Measurements from ENCODE around the gene SFTPB. TPM values are rescaled to one million over a fixed set of nuclear protein-coding genes. Genes with fewer than 3 reads are reported as not detected.
A peak's percentile ranks its signal among the peaks of the same experiment; 100 is the strongest.

The SFTPB gene
- total RNA-seq, 1 experiment from 2014 or later: not detected

DNA sequence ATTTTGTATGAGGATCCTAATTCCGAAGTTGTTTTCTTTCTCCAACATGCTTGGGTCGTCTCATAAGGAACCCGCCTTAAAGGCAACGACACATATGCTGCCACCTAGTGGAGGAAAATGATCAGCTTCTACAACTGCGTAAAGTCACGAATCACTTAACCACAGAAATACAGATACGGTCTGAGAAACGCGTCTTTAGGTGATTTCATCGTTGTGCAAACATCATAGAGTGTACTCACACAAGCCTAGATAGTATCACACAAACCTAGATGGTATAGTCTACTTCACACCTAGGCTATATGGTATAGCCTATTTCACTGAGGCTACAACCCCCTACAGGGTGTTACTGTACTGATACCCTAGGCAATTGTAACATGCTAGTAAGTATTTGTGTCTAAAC lies 39.3 kb upstream of the SFTPB start:
- peaks cover 41% of the 10 kb centered on the region for H3K4me1 ChIP-seq (replicated peaks)
- DNase-seq (ENCODE audit: low read depth in 1 of 2, low spot score in 2 of 2): peak; percentile 73 to 76

DNA sequence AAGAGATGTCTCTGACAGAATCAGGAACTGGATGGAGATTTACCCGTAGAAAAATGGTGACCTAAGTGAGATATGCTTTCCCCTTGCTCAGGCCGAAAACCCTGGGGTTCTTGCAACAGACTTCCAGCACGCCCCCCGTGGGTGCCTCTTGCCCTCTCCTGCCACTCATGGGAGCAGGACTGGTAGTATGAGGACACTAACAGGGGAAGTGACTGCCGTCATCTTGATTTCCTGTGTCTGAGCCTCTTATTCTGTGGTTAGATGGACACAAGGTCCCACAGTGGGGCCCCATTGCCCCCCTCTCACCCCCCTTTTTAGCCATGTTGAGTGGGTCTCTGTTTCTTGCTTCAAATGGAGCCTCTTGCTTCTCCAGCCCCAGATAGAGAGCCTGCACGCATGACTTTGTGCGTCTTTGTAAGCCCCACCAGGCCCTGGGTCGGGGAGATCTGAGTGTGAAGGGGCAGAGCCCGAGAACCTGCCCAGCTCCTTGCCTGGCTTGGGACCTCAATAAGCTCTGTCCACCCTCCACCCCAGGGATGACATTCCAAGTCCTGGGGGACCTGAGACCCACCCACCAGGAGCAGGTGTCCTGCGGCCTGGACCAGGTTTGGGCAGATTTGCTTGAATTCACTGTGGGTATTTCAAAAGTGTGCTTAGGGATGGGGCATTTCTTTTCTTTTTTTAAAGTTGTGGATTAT lies 38.7 kb upstream of the SFTPB start:
- H3K27ac ChIP-seq: no peak overlapping the region
- no peak overlapping the region for H3K4me3 ChIP-seq
- H3K9me3 ChIP-seq (replicated peaks): no peaks in the 10 kb centered on the region
- no peaks in the 10 kb centered on the region for H3K27me3 ChIP-seq (replicated peaks)
- peaks cover 46% of the 10 kb centered on the region for H3K4me1 ChIP-seq (replicated peaks)
- no peaks in the 10 kb centered on the region for H3K36me3 ChIP-seq
- DNase-seq (ENCODE audit: low read depth in 1 of 2, low spot score in 2 of 2): no peak

More for the DNA sequence above, 39.3 kb upstream of the SFTPB start:
- H3K36me3 ChIP-seq: no peaks in the 10 kb centered on the region
- no peak overlapping the region for H3K27ac ChIP-seq
- H3K27me3 ChIP-seq (replicated peaks): no peaks in the 10 kb centered on the region
- H3K4me3 ChIP-seq: no peak overlapping the region
- no peaks in the 10 kb centered on the region for H3K9me3 ChIP-seq (replicated peaks)

DNA sequence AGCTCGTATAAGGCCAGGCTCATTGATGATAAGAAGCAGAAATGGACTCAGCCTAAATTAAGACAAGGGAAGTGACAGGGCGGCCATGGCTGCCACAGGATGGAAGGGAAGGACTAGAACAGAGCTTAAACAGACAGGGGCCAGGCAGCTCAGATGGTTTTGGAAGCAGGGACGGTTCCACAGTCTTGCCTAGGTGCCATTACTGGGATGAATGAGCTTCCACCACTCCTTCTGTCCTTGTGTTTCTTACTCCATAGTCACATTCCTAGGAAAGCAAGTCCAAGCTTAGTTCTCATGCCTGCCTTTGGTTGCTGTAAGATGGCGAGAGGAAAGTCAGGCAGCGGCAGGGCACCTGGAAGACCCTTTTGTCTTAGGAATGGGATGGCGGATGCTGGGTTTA lies 38.1 kb upstream of the SFTPB start:
- Histone ChIP-seq H3K9me3 (replicated peaks) (no peaks in the 10 kb centered on the region), H3K4me3 (no peak overlapping the region), H3K27ac (no peak overlapping the region), H3K27me3 (replicated peaks) (no peaks in the 10 kb centered on the region), H3K4me1 (replicated peaks) (peaks cover 46% of the 10 kb centered on the region), H3K36me3 (no peaks in the 10 kb centered on the region)
- no peak for DNase-seq (ENCODE audit: low read depth in 1 of 2, low spot score in 2 of 2)

DNA sequence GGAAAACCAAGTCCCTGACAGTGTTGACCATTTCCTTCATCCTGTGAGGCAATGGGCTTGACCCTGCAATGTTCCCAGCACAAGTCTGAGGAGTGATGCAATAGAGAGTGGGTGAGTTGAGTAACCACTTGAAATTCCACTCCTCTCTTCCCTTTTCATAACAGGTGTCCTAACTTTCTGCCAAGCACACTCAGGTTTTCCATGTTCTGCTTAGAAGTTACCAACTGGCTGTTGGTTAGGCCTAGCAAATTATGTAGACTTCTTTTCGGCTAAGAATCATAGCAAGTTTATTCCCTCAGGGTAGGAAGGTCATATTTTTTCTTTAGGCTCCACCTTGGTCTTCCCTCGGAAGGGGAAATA lies 37.7 kb upstream of the SFTPB start:
- no peak overlapping the region for H3K27ac ChIP-seq
- H3K27me3 ChIP-seq (replicated peaks): no peaks in the 10 kb centered on the region
- no peak for DNase-seq (ENCODE audit: low read depth in 1 of 2, low spot score in 2 of 2)
- no peaks in the 10 kb centered on the region for H3K9me3 ChIP-seq (replicated peaks)
- no peaks in the 10 kb centered on the region for H3K36me3 ChIP-seq
- H3K4me3 ChIP-seq: no peak overlapping the region
- peaks cover 46% of the 10 kb centered on the region for H3K4me1 ChIP-seq (replicated peaks)

DNA sequence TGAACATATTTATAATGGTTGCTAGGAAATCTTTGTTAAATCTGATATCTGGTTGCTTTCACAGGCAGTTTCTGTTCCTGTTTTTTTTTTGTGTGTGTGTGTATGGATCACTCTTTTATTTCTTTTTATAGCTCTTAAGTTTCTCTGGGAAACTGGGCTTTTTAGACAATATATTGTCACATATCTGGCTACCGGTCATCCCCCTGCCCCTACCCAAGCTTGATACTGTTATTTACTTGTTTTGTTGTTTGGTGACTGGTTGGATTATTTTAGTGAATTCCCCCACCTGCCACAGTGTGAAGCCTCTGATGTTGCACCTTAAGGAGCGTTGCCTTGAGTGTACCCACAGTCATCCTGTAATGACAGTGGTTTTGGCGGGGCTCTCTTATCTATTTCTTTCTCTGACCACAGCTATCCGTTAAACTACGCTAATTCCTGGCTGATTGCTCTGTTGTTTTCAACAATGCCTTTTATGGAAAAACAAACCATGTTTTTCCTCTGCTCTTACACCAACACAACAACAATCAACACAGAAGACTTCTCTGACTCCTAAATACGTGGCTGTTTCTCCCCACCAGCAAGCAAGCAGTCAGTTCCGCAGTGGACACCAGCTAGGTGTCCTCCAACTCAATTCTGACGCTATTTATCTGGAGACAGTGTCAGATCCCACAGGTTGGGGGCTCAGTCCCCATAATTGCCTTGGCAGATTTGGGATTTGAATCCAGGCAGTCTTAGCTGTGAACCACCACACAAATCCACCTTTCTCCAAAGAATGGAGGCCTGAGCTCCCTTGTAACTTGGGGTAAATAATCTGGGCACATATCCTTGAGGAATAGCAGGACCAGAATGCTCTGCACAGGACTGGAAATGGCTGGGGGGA lies 37.0 kb upstream of the SFTPB start:
- no peak for DNase-seq (ENCODE audit: low read depth in 1 of 2, low spot score in 2 of 2)
- Histone ChIP-seq H3K36me3 (no peaks in the 10 kb centered on the region), H3K4me3 (no peak overlapping the region), H3K27me3 (replicated peaks) (no peaks in the 10 kb centered on the region), H3K4me1 (replicated peaks) (peaks cover 40% of the 10 kb centered on the region), H3K27ac (no peak overlapping the region), H3K9me3 (replicated peaks) (no peaks in the 10 kb centered on the region)

DNA sequence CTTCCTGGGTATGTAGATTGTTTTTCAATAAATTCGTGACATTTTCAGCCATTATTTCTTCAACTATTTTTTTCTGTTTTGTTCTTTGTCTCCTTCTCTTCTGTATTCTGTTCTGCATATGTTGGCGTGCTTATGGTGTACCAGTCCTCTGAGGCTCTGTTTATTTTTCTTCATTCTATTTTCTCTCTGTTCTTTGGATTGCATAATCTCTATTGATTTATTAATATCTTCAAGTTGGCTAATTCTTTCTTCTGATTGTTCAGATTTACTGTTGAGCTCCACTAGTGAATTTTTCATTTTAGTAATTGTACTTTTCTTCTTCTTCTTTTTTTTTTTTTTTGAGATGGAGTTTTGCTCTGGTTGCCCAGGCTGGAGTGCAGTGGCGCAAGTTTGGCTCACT lies 36.0 kb upstream of the SFTPB start:
- DNase-seq (ENCODE audit: low read depth in 1 of 2, low spot score in 2 of 2): no peak
- H3K36me3 ChIP-seq: no peaks in the 10 kb centered on the region
- peaks cover 40% of the 10 kb centered on the region for H3K4me1 ChIP-seq (replicated peaks)
- no peaks in the 10 kb centered on the region for H3K27me3 ChIP-seq (replicated peaks)
- no peak overlapping the region for H3K27ac ChIP-seq
- no peak overlapping the region for H3K4me3 ChIP-seq
- H3K9me3 ChIP-seq (replicated peaks): no peaks in the 10 kb centered on the region

DNA sequence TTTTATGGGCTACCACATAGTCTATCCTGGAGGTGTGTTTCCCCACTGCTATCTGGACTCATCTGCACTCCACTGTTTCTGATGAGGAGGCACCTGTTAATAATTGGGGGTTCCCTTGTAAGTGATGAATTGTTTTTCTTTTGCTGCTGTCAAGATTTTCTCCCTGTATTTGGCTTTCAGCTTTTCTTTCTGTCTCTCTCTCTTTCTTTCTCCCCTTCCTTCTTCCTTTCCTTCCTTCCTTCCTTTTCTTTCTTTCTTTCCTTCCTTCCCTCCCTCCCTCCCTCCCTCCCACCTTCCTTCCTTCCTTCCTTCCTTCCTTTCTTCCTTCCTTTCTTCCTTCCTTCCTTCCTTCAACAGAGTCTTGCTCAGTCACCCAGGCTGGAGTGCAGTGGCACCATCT lies 35.3 kb upstream of the SFTPB start:
- H3K27me3 ChIP-seq (replicated peaks): no peaks in the 10 kb centered on the region
- no peak for DNase-seq (ENCODE audit: low read depth in 1 of 2, low spot score in 2 of 2)
- H3K4me3 ChIP-seq: no peak overlapping the region
- H3K4me1 ChIP-seq (replicated peaks): peaks cover 40% of the 10 kb centered on the region
- no peaks in the 10 kb centered on the region for H3K9me3 ChIP-seq (replicated peaks)
- H3K36me3 ChIP-seq: no peaks in the 10 kb centered on the region
- H3K27ac ChIP-seq: peak overlapping the region; percentile 78

DNA sequence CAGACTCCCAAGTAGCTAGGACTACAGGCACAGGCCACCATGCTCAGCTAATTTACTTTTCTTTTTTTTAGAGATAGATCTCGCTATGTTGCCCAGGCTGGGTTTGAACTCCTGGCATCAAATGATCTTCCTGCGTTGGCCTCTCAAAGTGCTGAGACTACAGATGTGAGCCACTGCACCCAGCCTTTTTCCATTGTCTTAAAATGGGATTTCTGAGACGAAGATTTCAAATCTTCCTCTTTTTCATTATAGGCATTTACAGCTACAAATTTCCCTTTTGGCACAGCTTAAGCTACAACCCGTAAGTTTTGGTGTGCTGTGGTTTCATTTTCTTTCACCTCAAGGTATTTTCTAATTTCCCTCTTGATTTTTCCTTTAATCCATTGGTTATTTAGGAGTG lies 34.8 kb upstream of the SFTPB start:
- Histone ChIP-seq H3K27ac (peak overlapping the region; percentile 78), H3K4me3 (no peak overlapping the region), H3K9me3 (replicated peaks) (no peaks in the 10 kb centered on the region), H3K36me3 (no peaks in the 10 kb centered on the region), H3K4me1 (replicated peaks) (peaks cover 40% of the 10 kb centered on the region), H3K27me3 (replicated peaks) (no peaks in the 10 kb centered on the region)
- DNase-seq (ENCODE audit: low read depth in 1 of 2, low spot score in 2 of 2): no peak

DNA sequence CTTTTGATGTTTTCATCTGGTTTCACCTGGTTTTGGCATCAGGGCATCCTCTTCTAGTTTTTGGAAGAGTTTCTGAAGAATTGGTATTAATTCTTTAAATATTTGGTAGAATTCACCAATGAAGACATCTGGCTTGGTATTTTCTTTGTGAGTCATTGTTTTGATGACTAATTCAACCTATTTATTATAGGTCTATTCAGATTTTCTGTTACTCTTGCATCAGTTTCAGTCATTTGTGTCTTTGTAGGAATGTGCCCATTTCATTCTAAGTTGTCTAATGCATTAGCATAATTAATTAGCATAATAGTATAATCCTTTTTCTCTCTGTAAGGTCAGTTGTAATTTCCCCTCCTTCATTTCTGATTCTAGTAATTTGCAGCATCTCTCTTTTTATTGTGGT lies 34.2 kb upstream of the SFTPB start:
- H3K4me3 ChIP-seq: no peak overlapping the region
- peak overlapping the region; percentile 78 for H3K27ac ChIP-seq
- H3K9me3 ChIP-seq (replicated peaks): no peaks in the 10 kb centered on the region
- no peaks in the 10 kb centered on the region for H3K36me3 ChIP-seq
- H3K4me1 ChIP-seq (replicated peaks): peaks cover 37% of the 10 kb centered on the region
- H3K27me3 ChIP-seq (replicated peaks): no peaks in the 10 kb centered on the region
- peak in 1 of 2 experiments; percentile 82 for DNase-seq (ENCODE audit: low read depth in 1 of 2, low spot score in 2 of 2)

DNA sequence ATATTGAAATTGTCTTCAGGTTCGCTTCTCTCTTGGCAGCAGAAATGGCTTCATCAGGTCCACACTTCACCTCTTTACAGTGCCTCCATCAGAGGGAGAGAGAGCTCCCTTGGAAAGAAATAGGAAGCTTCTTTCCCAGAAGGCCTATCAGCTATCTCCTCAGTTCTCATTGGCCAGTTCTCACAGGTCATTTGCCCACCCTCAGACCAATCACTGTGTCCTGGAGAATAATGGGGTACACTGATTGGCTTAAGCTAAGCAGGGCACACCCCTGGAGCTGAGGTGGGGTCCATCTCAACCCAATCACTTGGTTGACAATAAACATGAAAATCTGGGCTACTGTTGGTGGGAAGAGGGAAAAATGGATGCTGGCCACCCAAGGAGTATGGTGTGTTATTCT lies 31.3 kb upstream of the SFTPB start:
- no peak overlapping the region for H3K27ac ChIP-seq
- no peak overlapping the region for H3K4me3 ChIP-seq
- H3K36me3 ChIP-seq: no peaks in the 10 kb centered on the region
- peaks cover 25% of the 10 kb centered on the region for H3K4me1 ChIP-seq (replicated peaks)
- no peaks in the 10 kb centered on the region for H3K27me3 ChIP-seq (replicated peaks)
- no peaks in the 10 kb centered on the region for H3K9me3 ChIP-seq (replicated peaks)
- DNase-seq (ENCODE audit: low read depth in 1 of 2, low spot score in 2 of 2): no peak

DNA sequence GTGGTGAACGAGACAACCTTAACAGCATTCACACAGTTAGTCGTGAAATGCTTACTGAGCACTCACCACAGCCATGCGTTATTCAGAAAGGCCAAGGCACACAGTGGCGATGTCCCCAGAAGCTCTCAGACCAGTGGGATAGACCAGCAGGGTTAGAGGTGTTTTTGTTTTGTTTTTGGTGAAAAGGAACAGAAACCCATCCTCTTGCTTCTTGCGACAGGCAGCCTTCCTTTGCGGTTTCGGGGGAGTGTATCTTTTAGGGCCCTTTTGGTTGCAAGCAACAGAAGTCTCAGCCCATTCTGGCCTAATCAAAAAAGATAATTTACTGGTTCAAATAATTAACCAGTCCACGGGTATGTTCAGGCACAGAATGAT lies 30.9 kb upstream of the SFTPB start:
- Histone ChIP-seq H3K4me3 (no peak overlapping the region), H3K27ac (no peak overlapping the region), H3K36me3 (no peaks in the 10 kb centered on the region), H3K27me3 (replicated peaks) (no peaks in the 10 kb centered on the region), H3K4me1 (replicated peaks) (peaks cover 25% of the 10 kb centered on the region), H3K9me3 (replicated peaks) (no peaks in the 10 kb centered on the region)
- DNase-seq (ENCODE audit: low read depth in 1 of 2, low spot score in 2 of 2): no peak

DNA sequence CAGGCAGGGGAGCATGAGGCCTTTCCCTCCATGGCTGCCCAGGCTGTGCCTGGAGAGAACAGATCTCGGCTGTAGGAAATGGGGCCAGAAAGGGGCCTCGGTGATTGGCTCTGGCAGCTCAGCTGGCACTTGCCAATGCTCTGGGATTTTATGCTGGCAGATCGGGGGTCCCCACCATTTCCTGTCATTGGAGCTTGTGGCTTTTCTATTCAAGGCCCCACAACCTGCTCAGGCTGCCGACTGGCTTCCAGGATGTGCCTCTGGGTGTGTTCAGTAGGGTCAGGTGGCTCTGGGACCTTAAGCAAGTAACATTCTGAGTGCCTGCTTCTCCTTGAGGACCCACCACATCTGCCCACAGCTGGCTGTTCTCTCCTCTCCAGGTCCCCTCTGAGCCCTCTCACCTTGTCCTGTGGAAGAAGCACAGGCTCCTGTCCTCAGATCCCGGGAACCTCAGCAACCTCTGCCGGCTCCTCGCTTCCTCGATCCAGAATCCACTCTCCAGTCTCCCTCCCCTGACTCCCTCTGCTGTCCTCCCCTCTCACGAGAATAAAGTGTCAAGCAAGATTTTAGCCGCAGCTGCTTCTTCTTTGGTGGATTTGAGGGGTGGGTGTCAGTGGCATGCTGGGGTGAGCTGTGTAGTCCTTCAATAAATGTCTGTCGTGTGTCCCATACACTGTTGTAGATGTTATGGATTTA lies 30.3 kb upstream of the SFTPB start:
- Histone ChIP-seq H3K27me3 (replicated peaks) (no peaks in the 10 kb centered on the region), H3K4me3 (no peak overlapping the region), H3K36me3 (no peaks in the 10 kb centered on the region), H3K9me3 (replicated peaks) (no peaks in the 10 kb centered on the region), H3K27ac (no peak overlapping the region), H3K4me1 (replicated peaks) (peaks cover 25% of the 10 kb centered on the region)
- no peak for DNase-seq (ENCODE audit: low read depth in 1 of 2, low spot score in 2 of 2)

DNA sequence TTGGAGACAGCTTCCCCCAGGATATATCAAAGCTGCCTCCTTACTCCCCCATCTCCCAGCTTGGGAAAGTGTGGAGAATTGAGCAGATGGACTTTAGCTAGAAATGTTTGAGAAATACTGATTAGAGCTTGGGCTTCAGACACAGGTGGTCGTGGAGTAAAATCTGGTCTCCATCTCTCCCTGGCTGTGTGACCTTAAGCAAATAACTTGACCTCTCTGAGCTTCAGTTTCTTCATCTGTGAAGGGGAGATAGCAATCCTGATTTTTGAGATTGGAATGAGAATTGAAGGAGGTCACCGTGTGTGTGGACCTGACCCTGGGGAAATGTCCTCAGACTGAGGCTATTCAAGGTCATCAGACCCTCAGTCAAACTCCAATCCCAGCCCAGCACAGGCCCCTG lies 29.7 kb upstream of the SFTPB start:
- Histone ChIP-seq H3K4me3 (no peak overlapping the region), H3K27me3 (replicated peaks) (no peaks in the 10 kb centered on the region), H3K27ac (no peak overlapping the region), H3K36me3 (no peaks in the 10 kb centered on the region), H3K4me1 (replicated peaks) (peaks cover 20% of the 10 kb centered on the region), H3K9me3 (replicated peaks) (no peaks in the 10 kb centered on the region)
- DNase-seq (ENCODE audit: low read depth in 1 of 2, low spot score in 2 of 2): no peak

DNA sequence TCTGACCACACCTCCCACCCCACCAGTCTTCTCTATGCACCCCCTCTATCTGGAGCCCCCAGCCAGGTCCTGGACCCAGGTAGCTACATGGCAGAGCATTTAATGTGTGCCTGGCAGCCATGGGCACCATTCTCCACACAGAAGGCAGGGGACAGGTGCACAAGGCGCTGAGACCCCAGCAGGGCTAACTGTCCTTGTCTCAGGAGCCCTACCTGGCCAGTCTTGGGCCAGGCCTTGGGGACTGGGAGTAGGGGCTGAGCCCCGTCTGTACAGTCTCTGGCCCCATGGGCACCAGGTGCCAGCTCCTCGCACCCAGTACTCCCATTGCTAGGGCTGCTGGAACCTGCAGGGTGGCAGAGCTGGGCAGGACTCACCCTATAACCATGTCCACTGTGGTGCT lies 29.1 kb upstream of the SFTPB start:
- no peak overlapping the region for H3K27ac ChIP-seq
- no peaks in the 10 kb centered on the region for H3K27me3 ChIP-seq (replicated peaks)
- no peaks in the 10 kb centered on the region for H3K9me3 ChIP-seq (replicated peaks)
- DNase-seq (ENCODE audit: low read depth in 1 of 2, low spot score in 2 of 2): no peak
- H3K4me3 ChIP-seq: no peak overlapping the region
- H3K4me1 ChIP-seq (replicated peaks): peaks cover 14% of the 10 kb centered on the region
- no peaks in the 10 kb centered on the region for H3K36me3 ChIP-seq
